SK-N-SH treated with all-trans-retinoic acid at 6 μM for 48 hours (cell line): ENCODE measurements around the gene CLEC12A.

Experiments
- ARNTL ChIP-seq: fragments of 450-650 bp; formaldehyde crosslinking; IDR thresholded peaks from 2 replicates; pipeline ENCODE4 v1.5.0; 2020; ENCODE audit warnings: low read depth, mild to moderate bottlenecking, moderate library complexity, borderline replicate concordance
- OSR1 ChIP-seq: fragments of 250-450 bp; sonication (Bioruptor Pico); IDR thresholded peaks from 2 replicates; pipeline ENCODE4 v1.8.0; 2022; ENCODE audit warnings: moderate library complexity, mild to moderate bottlenecking, inconsistent platforms
- TCF4 ChIP-seq: fragments of 250-450 bp; sonication (Bioruptor Pico); IDR thresholded peaks from 2 replicates; pipeline ENCODE4 v1.8.0; 2021; ENCODE audit warnings: mild to moderate bottlenecking, moderate library complexity, borderline replicate concordance
- ZFP30 ChIP-seq: fragments of 450-650 bp; formaldehyde crosslinking; IDR thresholded peaks from 2 replicates; pipeline ENCODE4 v1.5.0; 2022; ENCODE audit warnings: mild to moderate bottlenecking, moderate library complexity

DNA sequence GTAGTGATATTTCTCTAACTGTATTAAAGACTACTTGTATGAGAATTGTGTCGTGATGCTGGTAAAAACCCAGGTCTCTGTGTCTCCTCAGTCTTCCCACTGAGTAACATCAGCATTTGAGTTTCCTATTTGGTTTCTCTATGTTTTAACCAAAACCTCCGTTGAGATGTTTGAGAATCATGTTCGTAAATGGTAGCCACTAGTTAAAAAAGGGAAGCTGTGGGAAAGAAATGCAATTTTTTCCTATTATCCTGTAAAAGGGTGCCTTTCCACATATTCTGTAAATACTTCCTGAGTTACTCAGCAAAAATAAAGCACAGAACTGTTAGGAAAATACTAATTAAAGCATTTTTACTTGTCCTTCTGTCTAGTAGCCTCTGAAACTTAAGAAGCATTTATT is 20.7 kb downstream of the CLEC12A start:
- no peak for TF ChIP-seq ZFP30 (CRISPR knock-in tag)
- no peak for TF ChIP-seq TCF4
- no peak for TF ChIP-seq OSR1 (CRISPR knock-in tag)
- TF ChIP-seq ARNTL (CRISPR knock-in tag): no peak
